AG09309 (cell line): Measurements from ENCODE around the gene NSDHL.
A peak's percentile ranks its signal among the peaks of the same experiment; 100 is the strongest.
"Not testable (repeated sequence)": the region's sequence is repeated elsewhere in the genome, so short reads cannot be mapped to it uniquely, and the experiment has no call there.

Source experiments
- DNase-seq: peaks from one replicate; pipeline ENCODE4 v3.0.0-alpha.2; 2010; ENCODE audit warnings: low read depth
- H3K4me3 ChIP-seq: 2 replicates; pipeline ENCODE4 v1.5.1; 2011; ENCODE audit warnings: mild to moderate bottlenecking, low read depth, low read length, moderate library complexity; ENCODE audit not compliant: control insufficient read depth
- TF ChIP-seq, protein P1 (sequence below): IDR thresholded peaks from 2 replicates; pipeline ENCODE4 v1.5.1; 2011; ENCODE audit warnings: mild to moderate bottlenecking, low read depth, low read length, inconsistent platforms; ENCODE audit not compliant: insufficient read depth, control insufficient read depth; ENCODE audit errors: missing control alignments

The NSDHL gene

DNA sequence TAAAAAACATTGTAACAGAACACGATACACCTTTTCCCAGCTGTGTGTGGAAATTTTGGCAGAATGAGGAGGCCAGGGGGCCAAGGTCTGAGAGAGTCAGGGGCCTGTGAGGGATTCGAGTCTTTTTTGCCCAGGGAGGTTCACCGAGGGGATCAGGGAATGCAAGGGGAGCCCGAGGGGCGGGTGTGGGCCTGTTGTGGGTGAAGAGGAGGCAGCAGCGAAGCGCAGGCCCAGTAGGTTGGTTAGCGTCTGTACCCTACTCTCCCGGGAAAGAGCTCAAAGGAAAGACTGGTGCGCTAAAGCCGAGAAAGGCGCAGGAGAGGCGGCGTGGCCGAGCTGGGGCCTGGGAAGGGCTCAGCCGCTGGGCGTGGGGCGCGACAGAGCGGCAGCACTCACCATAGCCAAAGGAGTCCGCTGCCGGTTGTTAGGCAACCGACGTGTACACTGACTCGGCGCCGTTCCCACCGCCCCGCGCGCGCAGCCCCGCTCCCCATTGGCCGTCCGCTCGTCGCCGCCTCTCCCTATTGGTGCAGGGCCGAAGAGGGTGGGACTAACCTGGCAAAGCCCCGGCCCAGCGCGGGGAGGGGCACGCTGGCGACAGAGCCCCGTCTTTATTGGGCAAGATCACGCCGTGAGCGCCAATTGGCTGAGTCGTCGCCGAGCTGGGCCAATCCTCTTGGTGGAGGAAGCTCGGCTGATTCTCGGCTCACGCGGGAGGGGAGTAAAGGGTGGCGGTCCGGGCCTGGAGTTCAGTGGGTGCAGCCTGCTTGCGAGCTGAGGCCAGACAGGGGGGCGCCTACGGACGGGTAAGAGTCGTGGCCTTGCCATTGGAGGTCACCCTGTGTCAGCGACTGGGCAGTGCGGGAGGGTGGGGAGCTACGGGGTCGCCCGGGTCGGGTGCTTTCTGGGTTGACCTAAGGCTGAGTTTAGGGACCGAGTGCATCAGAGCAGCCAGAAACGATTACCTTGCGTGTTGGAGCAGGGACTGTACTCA, at the start of gene NSDHL, which contains the start of gene CETN2:
TSS of gene NSDHL (plus strand) at position 752 of the 994 bp plus-strand sequence. CDS start 15,262 bp downstream, outside the sequence.
TSS of gene CETN2 (minus strand) at position 446 of the 994 bp plus-strand sequence. CDS start at position 399, 47 bp downstream.
- TF ChIP-seq, protein P1, sequence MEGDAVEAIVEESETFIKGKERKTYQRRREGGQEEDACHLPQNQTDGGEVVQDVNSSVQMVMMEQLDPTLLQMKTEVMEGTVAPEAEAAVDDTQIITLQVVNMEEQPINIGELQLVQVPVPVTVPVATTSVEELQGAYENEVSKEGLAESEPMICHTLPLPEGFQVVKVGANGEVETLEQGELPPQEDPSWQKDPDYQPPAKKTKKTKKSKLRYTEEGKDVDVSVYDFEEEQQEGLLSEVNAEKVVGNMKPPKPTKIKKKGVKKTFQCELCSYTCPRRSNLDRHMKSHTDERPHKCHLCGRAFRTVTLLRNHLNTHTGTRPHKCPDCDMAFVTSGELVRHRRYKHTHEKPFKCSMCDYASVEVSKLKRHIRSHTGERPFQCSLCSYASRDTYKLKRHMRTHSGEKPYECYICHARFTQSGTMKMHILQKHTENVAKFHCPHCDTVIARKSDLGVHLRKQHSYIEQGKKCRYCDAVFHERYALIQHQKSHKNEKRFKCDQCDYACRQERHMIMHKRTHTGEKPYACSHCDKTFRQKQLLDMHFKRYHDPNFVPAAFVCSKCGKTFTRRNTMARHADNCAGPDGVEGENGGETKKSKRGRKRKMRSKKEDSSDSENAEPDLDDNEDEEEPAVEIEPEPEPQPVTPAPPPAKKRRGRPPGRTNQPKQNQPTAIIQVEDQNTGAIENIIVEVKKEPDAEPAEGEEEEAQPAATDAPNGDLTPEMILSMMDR: no peak
- peak within 1 kb of the TSS; percentile 76 for H3K4me3 ChIP-seq
- peak; percentile 82 for DNase-seq

DNA sequence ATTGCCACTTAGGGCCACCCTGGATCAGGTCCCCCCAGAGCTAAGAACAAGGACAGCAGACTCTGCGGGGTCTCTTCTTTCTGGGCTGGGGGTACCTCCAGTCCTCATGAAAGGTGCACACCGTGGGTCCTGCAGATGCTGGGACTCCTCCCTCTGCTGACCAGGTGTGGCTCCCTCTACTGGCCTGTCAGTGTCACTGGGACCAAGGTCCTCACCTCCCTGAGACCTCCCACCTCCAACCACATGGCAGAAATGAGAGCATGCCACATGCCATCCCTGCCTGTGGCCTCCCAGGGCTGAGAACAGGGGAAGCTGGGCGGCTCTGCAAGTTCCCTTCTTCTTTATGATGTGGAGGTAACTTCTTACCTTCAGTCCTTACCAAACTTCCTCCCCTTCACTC, 43.8 kb upstream of the NSDHL start:
- not testable (repeated sequence) for DNase-seq, H3K4me3 ChIP-seq

DNA sequence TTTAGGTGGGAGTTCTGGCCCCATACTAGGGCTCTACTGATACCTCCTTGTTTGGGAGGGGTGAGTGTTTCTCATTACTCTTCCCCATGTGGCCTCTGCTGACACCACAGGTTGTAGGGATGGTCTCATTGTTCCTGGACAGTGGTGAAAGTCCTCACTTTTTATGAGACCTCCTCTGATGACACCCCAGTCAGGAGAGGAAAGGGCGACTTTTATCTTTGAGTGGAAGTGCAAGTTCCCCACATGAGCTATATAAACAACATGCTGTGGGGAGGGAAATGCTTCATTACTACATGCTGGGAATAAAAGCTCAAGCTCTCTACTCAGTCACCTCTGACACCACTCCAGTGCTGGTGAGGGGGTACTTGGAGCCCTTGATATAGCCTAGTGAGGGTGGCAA, 31.9 kb upstream of the NSDHL start:
- no peak for DNase-seq
- no peak overlapping the region for H3K4me3 ChIP-seq
- TF ChIP-seq, protein P1: no peak

DNA sequence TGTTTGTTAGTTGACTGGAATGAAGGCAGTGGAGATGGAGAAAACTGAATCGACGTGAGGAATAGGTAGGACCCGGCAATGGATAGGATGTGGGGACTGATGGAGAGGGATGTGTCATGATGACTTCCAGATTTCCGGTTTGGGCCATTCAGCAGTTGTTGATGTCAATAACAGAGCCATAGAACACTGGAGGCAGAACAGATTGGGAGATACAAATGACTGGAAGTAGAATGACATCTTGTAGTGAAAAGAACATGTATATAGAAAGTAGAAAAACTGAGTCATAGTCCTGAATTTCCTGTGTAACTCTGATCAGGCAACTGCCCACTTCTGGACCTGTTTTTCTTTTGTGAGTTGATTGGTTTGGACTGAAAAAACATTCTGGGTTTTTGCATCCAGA, 24.8 kb upstream of the NSDHL start:
- DNase-seq: no peak
- H3K4me3 ChIP-seq: no peak overlapping the region
- TF ChIP-seq, protein P1: no peak

DNA sequence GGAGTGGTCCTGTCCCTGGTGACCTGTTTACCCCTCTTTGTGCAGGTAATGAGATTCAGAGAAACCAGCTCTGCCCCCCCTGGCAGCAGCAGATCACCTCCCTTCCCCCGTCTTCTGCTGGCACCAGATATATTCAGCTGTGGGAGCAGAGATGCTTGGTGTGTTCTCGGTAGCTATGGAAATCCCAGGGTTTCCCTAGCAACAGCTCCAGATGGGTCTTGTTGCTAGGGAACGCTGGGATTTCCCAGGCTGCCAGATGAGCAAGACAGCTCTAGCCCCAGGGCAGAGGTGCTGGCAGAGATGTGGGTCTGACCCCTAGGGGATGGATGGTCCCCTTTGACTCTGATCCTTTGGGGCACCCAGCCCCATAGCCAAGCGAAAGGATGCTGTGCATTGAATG, 20.5 kb upstream of the NSDHL start:
- DNase-seq: no peak
- TF ChIP-seq, protein P1: no peak
- H3K4me3 ChIP-seq: no peak overlapping the region

DNA sequence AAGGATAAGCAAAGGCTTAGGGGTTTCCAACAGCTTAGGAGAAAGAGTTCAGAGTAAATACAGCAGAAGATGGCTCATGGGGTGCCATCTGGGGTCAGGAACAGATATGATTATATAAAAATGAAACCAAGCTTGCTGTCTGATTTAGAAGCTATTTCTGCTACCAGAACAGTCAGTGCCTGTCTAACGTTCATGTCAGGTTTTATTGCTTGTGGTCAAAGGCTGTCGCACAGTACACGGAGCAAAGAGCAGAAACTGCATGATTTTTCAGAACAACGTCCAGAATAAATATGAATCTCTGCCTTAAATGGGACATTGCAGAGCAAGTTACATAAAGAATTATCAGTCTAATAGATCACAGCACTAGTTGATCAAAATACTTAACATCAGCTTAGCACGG, 17.7 kb upstream of the NSDHL start:
- no peak for DNase-seq
- no peak overlapping the region for H3K4me3 ChIP-seq
- TF ChIP-seq, protein P1: no peak

DNA sequence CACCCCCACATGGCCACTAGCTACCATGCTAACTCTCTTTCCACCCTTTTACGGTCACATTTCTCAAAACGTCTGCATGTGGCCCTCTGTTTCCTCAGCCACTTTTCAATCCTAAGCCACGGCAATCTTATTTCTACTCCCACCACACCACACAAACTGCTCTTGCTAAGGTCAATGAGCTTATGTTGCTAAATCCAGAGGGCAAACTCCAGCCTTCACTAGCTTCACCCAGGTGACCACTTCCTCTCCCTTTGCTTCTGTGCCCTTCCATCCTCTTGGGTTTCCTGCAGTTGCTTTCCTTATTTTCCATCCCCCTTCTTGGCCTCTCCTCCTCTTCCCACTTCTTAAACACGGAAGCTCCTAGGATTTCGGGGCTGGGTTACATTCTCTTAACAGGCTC, 16.8 kb upstream of the NSDHL start:
- H3K4me3 ChIP-seq: no peak overlapping the region
- TF ChIP-seq, protein P1: no peak
- DNase-seq: no peak
